ENCODE measurements around the gene CLPTM1L.

CLPTM1L gene

DNA sequence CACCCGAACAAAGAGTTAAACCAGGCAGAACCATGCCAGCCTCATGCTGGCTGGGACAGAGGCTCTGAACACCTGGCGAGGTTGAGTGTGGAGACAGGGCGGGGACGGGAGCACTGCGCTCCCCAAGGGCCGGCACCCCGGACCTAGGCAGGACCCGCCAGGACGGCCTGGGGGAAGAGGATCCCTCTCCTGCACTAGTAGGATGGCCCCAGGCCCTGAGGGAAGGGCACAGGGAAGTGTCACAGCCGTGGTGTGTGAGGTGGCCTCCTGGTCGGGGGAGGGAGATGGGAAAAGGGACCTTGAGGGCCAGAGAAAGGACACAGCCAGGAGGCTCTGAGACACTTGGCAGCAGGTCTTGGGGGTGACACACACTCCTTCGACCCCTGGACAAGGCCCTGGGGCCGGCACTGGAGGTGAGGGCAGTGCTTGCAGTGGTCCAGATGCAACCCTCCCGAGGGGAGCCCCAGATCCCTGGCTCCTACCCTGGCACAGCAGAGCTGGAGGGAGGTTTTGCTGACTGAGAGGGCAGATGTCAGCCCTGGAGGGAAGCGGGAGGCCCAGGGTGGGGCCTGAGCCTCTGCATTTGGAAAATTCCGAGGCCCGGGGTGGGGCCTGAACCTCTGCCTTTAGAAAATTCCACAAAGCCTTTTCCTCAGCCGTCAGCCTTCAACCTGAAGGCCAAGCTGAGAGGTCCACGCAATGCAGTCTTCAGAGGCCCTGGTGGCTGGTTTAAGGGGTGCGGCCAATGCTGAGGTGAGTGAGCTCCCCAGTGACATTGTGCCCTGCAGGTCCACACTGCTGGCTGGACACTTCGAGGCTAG, 25.3 kb downstream of the CLPTM1L start:
- Histone ChIP-seq H3K36me3 (ENCODE audit: low read depth) (peaks cover 72% of the 10 kb centered on the region), H3K4me1 (ENCODE audit: insufficient read depth, poor library complexity, severe bottlenecking) (peaks cover 23% of the 10 kb centered on the region), H3K27me3 (ENCODE audit: insufficient read depth, poor library complexity, severe bottlenecking) (no peaks in the 10 kb centered on the region), H3K4me3 (ENCODE audit: severe bottlenecking) (no peak overlapping the region), H3K27ac (ENCODE audit: poor library complexity, severe bottlenecking) (no peak overlapping the region), H3K9me3 (ENCODE audit: severe bottlenecking) (no peaks in the 10 kb centered on the region)
- DNase-seq (ENCODE audit: low spot score) (peak; percentile 65), ATAC-seq (ENCODE audit: low read depth) (no peak)
- TF ChIP-seq, protein P1, sequence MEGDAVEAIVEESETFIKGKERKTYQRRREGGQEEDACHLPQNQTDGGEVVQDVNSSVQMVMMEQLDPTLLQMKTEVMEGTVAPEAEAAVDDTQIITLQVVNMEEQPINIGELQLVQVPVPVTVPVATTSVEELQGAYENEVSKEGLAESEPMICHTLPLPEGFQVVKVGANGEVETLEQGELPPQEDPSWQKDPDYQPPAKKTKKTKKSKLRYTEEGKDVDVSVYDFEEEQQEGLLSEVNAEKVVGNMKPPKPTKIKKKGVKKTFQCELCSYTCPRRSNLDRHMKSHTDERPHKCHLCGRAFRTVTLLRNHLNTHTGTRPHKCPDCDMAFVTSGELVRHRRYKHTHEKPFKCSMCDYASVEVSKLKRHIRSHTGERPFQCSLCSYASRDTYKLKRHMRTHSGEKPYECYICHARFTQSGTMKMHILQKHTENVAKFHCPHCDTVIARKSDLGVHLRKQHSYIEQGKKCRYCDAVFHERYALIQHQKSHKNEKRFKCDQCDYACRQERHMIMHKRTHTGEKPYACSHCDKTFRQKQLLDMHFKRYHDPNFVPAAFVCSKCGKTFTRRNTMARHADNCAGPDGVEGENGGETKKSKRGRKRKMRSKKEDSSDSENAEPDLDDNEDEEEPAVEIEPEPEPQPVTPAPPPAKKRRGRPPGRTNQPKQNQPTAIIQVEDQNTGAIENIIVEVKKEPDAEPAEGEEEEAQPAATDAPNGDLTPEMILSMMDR (IDR thresholded peaks at IDR 0.05; ENCODE audit: poor library complexity, severe bottlenecking), result no peak

DNA sequence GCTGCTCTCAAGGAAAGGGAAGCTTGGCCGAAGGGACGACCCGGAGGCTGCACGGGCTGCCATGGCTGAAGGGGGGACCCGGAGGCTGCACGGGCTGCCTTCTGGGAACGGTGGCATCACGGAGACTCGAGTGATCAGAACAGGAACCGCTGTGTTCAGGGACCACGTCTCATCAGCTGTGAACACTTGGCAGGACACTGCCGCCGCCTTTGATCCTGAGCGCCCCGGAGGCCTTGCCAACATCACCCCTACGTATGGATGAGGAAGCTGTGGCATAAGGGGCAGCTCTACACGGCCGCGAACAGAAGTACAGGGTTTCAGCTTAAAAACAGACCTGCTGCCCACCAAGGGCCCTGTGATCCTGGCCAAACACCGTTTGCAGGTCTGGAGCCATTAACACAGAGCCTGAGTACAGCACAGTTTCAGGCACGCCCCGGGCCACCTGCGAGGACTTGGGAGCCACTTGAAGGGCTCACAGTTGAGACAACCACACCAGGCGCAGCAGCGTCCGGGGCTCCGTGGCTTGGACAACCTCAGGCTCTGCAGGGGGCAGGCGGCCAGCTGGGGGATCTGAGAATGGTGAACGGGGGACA, 26.1 kb downstream of the CLPTM1L start:
- H3K36me3 ChIP-seq (ENCODE audit: low read depth), result peaks cover 63% of the 10 kb centered on the region
- H3K4me3 ChIP-seq (ENCODE audit: severe bottlenecking), result no peak overlapping the region
- H3K4me1 ChIP-seq (ENCODE audit: insufficient read depth, poor library complexity, severe bottlenecking), result peaks cover 21% of the 10 kb centered on the region
- H3K27me3 ChIP-seq (ENCODE audit: insufficient read depth, poor library complexity, severe bottlenecking), result no peaks in the 10 kb centered on the region
- H3K9me3 ChIP-seq (ENCODE audit: severe bottlenecking), result no peaks in the 10 kb centered on the region
- TF ChIP-seq, protein P1 (IDR thresholded peaks at IDR 0.05; ENCODE audit: poor library complexity, severe bottlenecking), result no peak
- no peak overlapping the region for H3K27ac ChIP-seq (ENCODE audit: poor library complexity, severe bottlenecking)
- ATAC-seq (ENCODE audit: low read depth), result no peak
- peak; percentile 74 for DNase-seq (ENCODE audit: low spot score)

DNA sequence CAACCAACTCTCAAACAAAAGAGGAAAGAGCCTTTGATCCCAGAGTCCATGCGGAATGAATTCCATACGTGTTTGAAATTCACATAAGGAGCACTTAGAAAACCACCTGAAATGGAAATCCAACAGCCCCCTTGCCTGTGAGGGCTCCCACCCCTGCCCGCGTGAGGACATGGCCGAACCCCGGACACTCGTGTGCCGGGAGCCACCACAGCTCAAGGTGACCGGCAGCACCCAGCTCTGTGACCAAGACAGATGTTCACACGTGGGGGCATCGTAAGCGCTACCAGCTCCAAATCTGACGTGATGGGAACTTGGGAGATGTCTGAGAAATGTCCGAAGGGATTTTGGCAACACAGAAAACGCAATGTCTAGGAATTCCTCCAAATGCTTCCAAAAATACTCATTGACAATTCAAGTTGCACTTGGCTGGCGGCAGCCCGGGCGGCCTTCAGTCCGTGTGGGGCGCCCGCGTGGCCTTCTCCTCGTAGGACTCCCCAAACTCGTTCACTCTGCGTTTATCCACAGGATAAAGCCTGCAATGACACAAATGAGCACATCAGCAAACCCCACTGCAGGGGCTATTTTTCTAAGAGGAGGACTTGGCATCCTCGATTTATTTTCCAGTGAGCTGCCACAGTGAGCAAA, 26.9 kb downstream of the CLPTM1L start:
- no peak for DNase-seq (ENCODE audit: low spot score)
- Histone ChIP-seq H3K36me3 (ENCODE audit: low read depth) (peaks cover 58% of the 10 kb centered on the region), H3K4me3 (ENCODE audit: severe bottlenecking) (no peak overlapping the region), H3K27me3 (ENCODE audit: insufficient read depth, poor library complexity, severe bottlenecking) (no peaks in the 10 kb centered on the region), H3K9me3 (ENCODE audit: severe bottlenecking) (no peaks in the 10 kb centered on the region), H3K4me1 (ENCODE audit: insufficient read depth, poor library complexity, severe bottlenecking) (peaks cover 21% of the 10 kb centered on the region), H3K27ac (ENCODE audit: poor library complexity, severe bottlenecking) (peak overlapping the region; percentile 88)
- TF ChIP-seq, protein P1 (IDR thresholded peaks at IDR 0.05; ENCODE audit: poor library complexity, severe bottlenecking), result no peak
- no peak for ATAC-seq (ENCODE audit: low read depth)

DNA sequence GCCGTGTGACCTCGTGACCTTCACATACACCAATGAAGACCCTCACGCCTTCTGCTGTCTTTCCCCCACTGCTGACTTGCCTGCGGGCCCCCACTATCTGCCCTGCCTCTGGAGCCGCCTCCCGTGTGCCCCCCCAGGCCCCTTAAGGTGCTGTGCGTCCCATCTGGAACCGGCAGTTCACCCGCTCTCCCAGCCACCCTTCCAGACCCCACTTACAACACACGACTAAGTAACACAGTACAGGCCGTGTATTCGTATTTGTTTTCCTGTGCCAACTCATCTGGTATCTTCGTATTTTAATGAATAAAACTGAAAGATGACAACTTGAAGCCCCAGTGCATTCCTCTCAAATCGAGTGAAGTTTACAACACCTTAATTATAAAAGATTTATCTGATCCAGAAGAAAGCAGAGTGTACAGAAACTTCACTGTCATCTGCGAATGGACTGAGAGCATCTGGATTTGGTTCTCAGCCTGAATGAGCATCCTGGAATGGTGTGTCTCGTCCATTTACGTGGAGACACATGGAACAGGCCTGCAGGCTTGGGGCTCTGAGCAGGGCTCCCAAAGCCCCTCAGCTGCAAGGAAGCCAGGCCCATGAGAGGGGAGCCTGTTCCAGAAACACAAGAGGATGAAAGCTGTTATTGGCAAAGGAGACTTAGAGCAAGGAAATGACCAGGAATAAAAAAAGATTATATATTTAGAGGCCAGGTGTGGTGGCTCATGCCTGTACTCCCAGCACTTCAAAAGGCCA, 28.1 kb downstream of the CLPTM1L start:
- TF ChIP-seq, protein P1 (IDR thresholded peaks at IDR 0.05; ENCODE audit: poor library complexity, severe bottlenecking), result no peak
- ATAC-seq (ENCODE audit: low read depth) (peak; percentile 4; the same call in 1 of the 3 replicates), DNase-seq (ENCODE audit: low spot score) (no peak)
- H3K27ac ChIP-seq (ENCODE audit: poor library complexity, severe bottlenecking), result peak overlapping the region; percentile 88
- no peaks in the 10 kb centered on the region for H3K9me3 ChIP-seq (ENCODE audit: severe bottlenecking)
- no peak overlapping the region for H3K4me3 ChIP-seq (ENCODE audit: severe bottlenecking)
- H3K36me3 ChIP-seq (ENCODE audit: low read depth), result peaks cover 46% of the 10 kb centered on the region
- H3K4me1 ChIP-seq (ENCODE audit: insufficient read depth, poor library complexity, severe bottlenecking), result peaks cover 21% of the 10 kb centered on the region
- no peaks in the 10 kb centered on the region for H3K27me3 ChIP-seq (ENCODE audit: insufficient read depth, poor library complexity, severe bottlenecking)
